H1 (cell line): ENCODE measurements around the gene EYA2. TPM values are rescaled to one million over a fixed set of nuclear protein-coding genes. Genes with fewer than 3 reads are reported as not detected.

Source experiments
- CTCF ChIA-PET: fragments of 300-600 bp; sonication (Branson Sonifier 250); formaldehyde crosslinking; loops from one replicate; lab custom pipeline; 2021; ENCODE audit not compliant: partially characterized antibody; lab: Charles Lee
- POLR2A ChIA-PET: fragments of 300-600 bp; sonication (Branson Sonifier 250); formaldehyde crosslinking; loops from one replicate; lab custom pipeline; 2021; ENCODE audit warnings: inconsistent platforms; ENCODE audit not compliant: partially characterized antibody; lab: Charles Lee
- DNase-seq, 2 experiments: peaks; one replicate each; pipeline versions ENCODE4 v3.0.0 to v3.0.0-alpha.2; 2010 to 2022; ENCODE audit warnings: low spot score in 2 of 2, low read depth in 1 of 2, mixed read lengths in 1 of 2
- FAIRE-seq: peaks from 2 replicates; lab custom pipeline; 2011; peaks lifted over from hg19 to GRCh38; lab: Jason Lieb, UNC
- H2AFZ ChIP-seq: 2 replicates; pipeline ENCODE4 v1.8.1; 2012; ENCODE audit warnings: low read length, inconsistent platforms
- H2AK5ac ChIP-seq: 2 replicates; pipeline ENCODE4 v1.6.1; 2013; ENCODE audit warnings: low read depth, low read length
- H2BK120ac ChIP-seq: replicated peaks from 2 replicates; pipeline ENCODE3; 2013; ENCODE audit warnings: low read depth, low read length, inconsistent platforms
- H2BK12ac ChIP-seq: 2 replicates; pipeline ENCODE4 v1.6.1; 2013; ENCODE audit warnings: low read depth, low read length
- H2BK15ac ChIP-seq: 2 replicates; pipeline ENCODE4 v1.6.1; 2013; ENCODE audit warnings: low read length
- H2BK20ac ChIP-seq: 2 replicates; pipeline ENCODE4 v1.6.1; 2013; ENCODE audit warnings: low read length
- H2BK5ac ChIP-seq: 2 replicates; pipeline ENCODE4 v1.6.1; 2013; ENCODE audit warnings: low read depth, low read length
- H3K14ac ChIP-seq: 2 replicates; pipeline ENCODE4 v1.6.1; 2013; ENCODE audit warnings: inconsistent platforms; ENCODE audit not compliant: insufficient read length
- H3K18ac ChIP-seq: 2 replicates; pipeline ENCODE4 v1.6.1; 2013; ENCODE audit warnings: low read length; ENCODE audit errors: extremely low read depth
- H3K23ac ChIP-seq: 2 replicates; pipeline ENCODE4 v1.6.1; 2013; ENCODE audit warnings: inconsistent platforms; ENCODE audit not compliant: insufficient read length
- H3K23me2 ChIP-seq: 2 replicates; pipeline ENCODE4 v1.6.1; 2013; ENCODE audit warnings: low read depth, low read length
- H3K27ac ChIP-seq: 2 replicates; pipeline ENCODE4 v1.6.1; 2011; ENCODE audit warnings: low read depth, low read length, inconsistent platforms
- H3K27me3 ChIP-seq, 4 experiments: replicated peaks in 1 of 4; 1 replicate in 1 of 4; 2 replicates in 3 of 4; pipeline versions ENCODE4 v1.6.1 to v1.8.1; 2011 to 2013; ENCODE audit warnings: low read length in 3 of 4, mild to moderate bottlenecking in 3 of 4, inconsistent platforms in 2 of 4, mixed read lengths in 2 of 4, moderate library complexity in 1 of 4; ENCODE audit not compliant: control insufficient read depth in 3 of 4, insufficient read depth in 3 of 4; ENCODE audit errors: extremely low read depth in 1 of 4
- H3K36me3 ChIP-seq, 4 experiments: 2 replicates each; pipeline versions ENCODE4 v1.6.1 to v1.8.1; 2011 to 2013; ENCODE audit warnings: mild to moderate bottlenecking in 4 of 4, low read length in 3 of 4, moderate library complexity in 2 of 4, control low read depth in 1 of 4, inconsistent platforms in 1 of 4; ENCODE audit not compliant: insufficient read depth in 4 of 4, control insufficient read depth in 2 of 4
- H3K4ac ChIP-seq: replicated peaks from 2 replicates; pipeline ENCODE3; 2013; ENCODE audit warnings: low read length, low read depth, mixed read lengths, inconsistent platforms; ENCODE audit not compliant: insufficient read length
- H3K4me1 ChIP-seq, 4 experiments: replicated peaks in 1 of 4; 1 replicate in 1 of 4; 2 replicates in 3 of 4; pipeline versions ENCODE4 v1.6.1 to v1.8.1; 2011 to 2013; ENCODE audit warnings: low read length in 3 of 4, inconsistent platforms in 2 of 4, mixed read lengths in 1 of 4; ENCODE audit not compliant: insufficient read depth in 4 of 4, control insufficient read depth in 3 of 4
- H3K4me2 ChIP-seq, 2 experiments: 2 replicates each; pipeline versions ENCODE4 v1.6.1 to v1.8.1; 2011 to 2013; ENCODE audit warnings: low read depth in 2 of 2, low read length in 2 of 2, control low read depth in 1 of 2, inconsistent platforms in 1 of 2, mild to moderate bottlenecking in 1 of 2; ENCODE audit not compliant: insufficient read depth in 1 of 2
- H3K4me3 ChIP-seq, 4 experiments: fragments of 200-600, 300-600 bp in 1 of 4; sonication (generic), shearing (Covaris generic), sonication (Bioruptor Twin) in 1 of 4; 2 replicates each; pipeline versions ENCODE4 v1.5.1 to v1.8.1; 2011 to 2016; ENCODE audit warnings: low read length in 4 of 4, low read depth in 3 of 4, control low read depth in 2 of 4, inconsistent platforms in 2 of 4, mild to moderate bottlenecking in 2 of 4, mixed read lengths in 1 of 4, moderate library complexity in 1 of 4; ENCODE audit not compliant: insufficient read depth in 2 of 4; ENCODE audit errors: extremely low read depth in 1 of 4
- H3K56ac ChIP-seq: replicated peaks from 2 replicates; pipeline ENCODE3; 2013; ENCODE audit warnings: low read depth, mild to moderate bottlenecking, mixed read lengths, low read length, inconsistent platforms; ENCODE audit not compliant: insufficient read length
- H3K79me1 ChIP-seq: 2 replicates; pipeline ENCODE4 v1.6.1; 2013; ENCODE audit warnings: low read depth, low read length, control low read depth
- H3K79me2 ChIP-seq, 2 experiments: 2 replicates each; pipeline versions ENCODE4 v1.6.1 to v1.8.1; 2012 to 2013; ENCODE audit warnings: low read length in 2 of 2, mild to moderate bottlenecking in 2 of 2, inconsistent platforms in 1 of 2; ENCODE audit not compliant: insufficient read depth in 2 of 2, control insufficient read depth in 1 of 2
- H3K9ac ChIP-seq, 4 experiments: replicated peaks in 1 of 4; 1 replicate in 1 of 4; 2 replicates in 3 of 4; pipeline versions ENCODE4 v1.6.1 to v1.8.1; 2011 to 2013; ENCODE audit warnings: low read depth in 3 of 4, low read length in 3 of 4, control low read depth in 2 of 4, mild to moderate bottlenecking in 2 of 4, moderate library complexity in 2 of 4, inconsistent platforms in 1 of 4; ENCODE audit errors: extremely low read depth in 1 of 4
- H3K9me3 ChIP-seq, 2 experiments: 2 replicates each; pipeline versions ENCODE4 v1.6.1 to v1.8.1; 2012 to 2013; ENCODE audit warnings: mild to moderate bottlenecking in 2 of 2, moderate library complexity in 2 of 2, control low read depth in 1 of 2, inconsistent platforms in 1 of 2, low read depth in 1 of 2, low read length in 1 of 2, mixed read lengths in 1 of 2; ENCODE audit not compliant: insufficient read depth in 2 of 2
- H4K20me1 ChIP-seq, 2 experiments: replicated peaks in 1 of 2; 2 replicates each; pipeline versions ENCODE3 to v1.8.1; 2011 to 2013; ENCODE audit warnings: inconsistent platforms in 2 of 2, low read length in 2 of 2, mild to moderate bottlenecking in 1 of 2; ENCODE audit not compliant: insufficient read depth in 2 of 2, control insufficient read depth in 1 of 2
- H4K5ac ChIP-seq: 2 replicates; pipeline ENCODE4 v1.6.1; 2013; ENCODE audit warnings: low read length, low read depth, mixed read lengths, inconsistent platforms; ENCODE audit not compliant: insufficient read length
- H4K8ac ChIP-seq: 2 replicates; pipeline ENCODE4 v1.8.0; 2013; ENCODE audit warnings: mild to moderate bottlenecking, moderate library complexity, low read length, inconsistent platforms; ENCODE audit not compliant: insufficient read depth; ENCODE audit errors: extremely low read depth
- H4K91ac ChIP-seq: replicated peaks from 2 replicates; pipeline ENCODE3; 2013; ENCODE audit warnings: low read length, mixed read lengths, inconsistent platforms; ENCODE audit not compliant: insufficient read length
- ATF2 ChIP-seq: IDR thresholded peaks from 2 replicates; pipeline ENCODE4 v1.6.1; 2012; ENCODE audit warnings: low read length, inconsistent platforms
- BCL11A ChIP-seq, 2 experiments: IDR thresholded peaks; one replicate each; pipeline ENCODE4 v1.6.1; 2011; ENCODE audit warnings: low read depth in 2 of 2, low read length in 2 of 2, mild to moderate bottlenecking in 2 of 2
- BRCA1 ChIP-seq: IDR thresholded peaks from 2 replicates; pipeline ENCODE4 v1.6.1; 2012; ENCODE audit warnings: low read depth, low read length, improper control_type of control experiment
- CBX8 ChIP-seq: fragments of 300-800, 300-1000 bp; sonication (generic); IDR thresholded peaks from 2 replicates; pipeline ENCODE4 v1.7.1; 2016; ENCODE audit warnings: low read depth, low read length, borderline replicate concordance
- CEBPB ChIP-seq: IDR thresholded peaks from 2 replicates; pipeline ENCODE4 v1.6.1; 2012; ENCODE audit warnings: low read depth, low read length
- CREB1 ChIP-seq: IDR thresholded peaks from 2 replicates; pipeline ENCODE4 v1.6.1; 2012; ENCODE audit warnings: inconsistent platforms
- EZH2 ChIP-seq: fragments of 200-600 bp; sonication (generic); IDR thresholded peaks from 2 replicates; pipeline ENCODE4 v1.7.1; 2012; ENCODE audit warnings: low read depth, mild to moderate bottlenecking, moderate library complexity, low read length, inconsistent platforms; ENCODE audit not compliant: severe bottlenecking
- FOSL1 ChIP-seq: IDR thresholded peaks from 2 replicates; pipeline ENCODE4 v1.6.1; 2011; ENCODE audit warnings: mild to moderate bottlenecking, low read depth, low read length, moderate library complexity; ENCODE audit not compliant: insufficient read depth
- GTF2F1 ChIP-seq: IDR thresholded peaks from 2 replicates; pipeline ENCODE4 v1.6.1; 2012; ENCODE audit warnings: low read depth, low read length, improper control_type of control experiment, borderline replicate concordance
- RNF2 ChIP-seq: fragments of 200-900, 300-1000 bp; sonication (generic); IDR thresholded peaks from 2 replicates; pipeline ENCODE4 v1.7.1; 2016; ENCODE audit warnings: borderline replicate concordance, low read depth, mild to moderate bottlenecking, antibody characterized with exemption, low read length; ENCODE audit not compliant: poor library complexity, severe bottlenecking; ENCODE audit errors: missing control alignments
- SP2 ChIP-seq: IDR thresholded peaks from 2 replicates; pipeline ENCODE4 v1.6.1; 2012; ENCODE audit warnings: mild to moderate bottlenecking, low read length, inconsistent platforms
- SUZ12 ChIP-seq: fragments of 200-600 bp; sonication (generic); IDR thresholded peaks from 2 replicates; pipeline ENCODE4 v1.6.1; 2012; ENCODE audit warnings: mild to moderate bottlenecking, inconsistent platforms, low read length, moderate library complexity, mixed read lengths
- TBP ChIP-seq: IDR thresholded peaks from 2 replicates; pipeline ENCODE4 v1.6.1; 2011; ENCODE audit warnings: low read depth, low read length, improper control_type of control experiment
- WGBS, 2 experiments: shearing (Covaris generic) in 1 of 2; methylation state at CpG; one replicate each; pipeline versions ENCODE4 v1.1.6 to v1.1.7; 2013 to 2015; ENCODE audit warnings: low lambda C conversion rate in 2 of 2, mixed read lengths in 2 of 2, inconsistent platforms in 1 of 2, low coverage in 1 of 2, missing lambda C conversion rate in 1 of 2; ENCODE audit not compliant: insufficient replicate concordance in 2 of 2, insufficient coverage in 1 of 2, insufficient read length in 1 of 2; ENCODE audit errors: extremely low coverage in 1 of 2, missing lambda C conversion rate in 1 of 2; 5-methylcytosine and 5-hydroxymethylcytosine counted together
- polyA plus RNA-seq, 7 experiments: library from polyadenylated mRNA; depleted of rRNA in 3 of 7; stranded (reverse) in 5 of 7; unstranded in 2 of 7; fragments of >200 nt in 5 of 7; fragments of 200-250 nt in 2 of 7; gene quantifications; 1 replicate in 5 of 7; 2 replicates in 1 of 7; 4 replicates in 1 of 7; pipeline versions ENCODE4 v1.2.1 to v1.2.3, GENCODE V29; 2011 to 2013; ENCODE audit warnings: missing spikeins in 2 of 7, mixed read lengths in 2 of 7
- total RNA-seq: library from RNA; stranded (reverse); fragmentation: NEBNext Ultra II Directional; extraction: Animal tissue kit (Norgen Biotek cat#: 25700); gene quantifications from 2 replicates; pipeline ENCODE4 v1.2.1, GENCODE V29; 2021

EYA2 gene
- total and polyA plus RNA-seq, 2 of the 8 experiments (the other 6 are each of a cell fraction or from before 2014, with no cell fraction given), result 1.6 to 1.7 TPM

GRCh38 chr20:47143657-47144056, 249.0 kb downstream of the EYA2 start:
- DNase-seq (no peak), FAIRE-seq (no peak)
- no peak overlapping the region for H3K4ac ChIP-seq
- no peak overlapping the region for H3K56ac ChIP-seq
- no peak overlapping the region for H3K23ac ChIP-seq
- peaks cover 5 to 6% of the 10 kb centered on the region in 2 experiments; a peak in 3 of 4 replicates for H3K9me3 ChIP-seq
- peaks cover 0 to 3% (median 0%) of the 10 kb centered on the region in 4 experiments; a peak in 1 of 7 replicates for H3K4me1 ChIP-seq
- no peak overlapping the region for H4K91ac ChIP-seq
- H3K79me2 ChIP-seq, result no peaks in the 10 kb centered on the region
- 87% methylated on average over 4 of the region's 4 CpGs; no CpG with 5 or more reads in 1 of the 2 experiments for WGBS, 2 experiments
- ChIA-PET POLR2A (interaction anchor here (0.8 kb wide), 1 partner anchor 40 kb away, joined by 3 read pairs; no protein-coding TSS in a partner anchor), CTCF (interaction anchor here (0.8 kb wide), 1 partner anchor 9 kb away, joined by 3 read pairs; no protein-coding TSS in a partner anchor)
- no peak overlapping the region for H3K4me2 ChIP-seq
- no peak overlapping the region for H2BK20ac ChIP-seq
- H4K5ac ChIP-seq, result no peak overlapping the region
- H4K20me1 ChIP-seq, result no peaks in the 10 kb centered on the region
- H2AFZ ChIP-seq, result no peak overlapping the region
- H3K79me1 ChIP-seq, result no peaks in the 10 kb centered on the region
- no peak overlapping the region for H3K14ac ChIP-seq
- H2BK120ac ChIP-seq, result no peak overlapping the region
- H2BK12ac ChIP-seq, result no peak overlapping the region
- no peaks in the 10 kb centered on the region for H3K23me2 ChIP-seq
- H3K36me3 ChIP-seq, result no peaks in the 10 kb centered on the region
- H3K9ac ChIP-seq, result no peak overlapping the region
- H3K27ac ChIP-seq, result no peak overlapping the region
- H2BK5ac ChIP-seq, result no peak overlapping the region
- H3K27me3 ChIP-seq, result no peaks in the 10 kb centered on the region
- H3K4me3 ChIP-seq, result no peak overlapping the region
- H2BK15ac ChIP-seq, result no peak overlapping the region
- no peak overlapping the region for H3K18ac ChIP-seq
- H2AK5ac ChIP-seq, result no peak overlapping the region
- no peak overlapping the region for H4K8ac ChIP-seq
- no peak for TF ChIP-seq BCL11A (IDR thresholded peaks at IDR 0.05; ENCODE audit: low read depth in 2 of 2, low read length in 2 of 2)
- no peak for TF ChIP-seq RNF2
- no peak for TF ChIP-seq CEBPB
- TF ChIP-seq BRCA1, result no peak
- TF ChIP-seq FOSL1, result no peak
- no peak for TF ChIP-seq CBX8
- TF ChIP-seq EZH2, result no peak
- TF ChIP-seq SP2, result no peak
- no peak for TF ChIP-seq CREB1
- TF ChIP-seq TBP, result no peak
- TF ChIP-seq GTF2F1, result no peak
- no peak for TF ChIP-seq SUZ12
- TF ChIP-seq ATF2, result no peak
